ENCODE measurements around the gene LANCL2. TPM values are rescaled to one million over a fixed set of nuclear protein-coding genes. Genes with fewer than 3 reads are reported as not detected.

Gene LANCL2
- total RNA-seq, 1 experiment from 2014 or later = 18.5 TPM

DNA sequence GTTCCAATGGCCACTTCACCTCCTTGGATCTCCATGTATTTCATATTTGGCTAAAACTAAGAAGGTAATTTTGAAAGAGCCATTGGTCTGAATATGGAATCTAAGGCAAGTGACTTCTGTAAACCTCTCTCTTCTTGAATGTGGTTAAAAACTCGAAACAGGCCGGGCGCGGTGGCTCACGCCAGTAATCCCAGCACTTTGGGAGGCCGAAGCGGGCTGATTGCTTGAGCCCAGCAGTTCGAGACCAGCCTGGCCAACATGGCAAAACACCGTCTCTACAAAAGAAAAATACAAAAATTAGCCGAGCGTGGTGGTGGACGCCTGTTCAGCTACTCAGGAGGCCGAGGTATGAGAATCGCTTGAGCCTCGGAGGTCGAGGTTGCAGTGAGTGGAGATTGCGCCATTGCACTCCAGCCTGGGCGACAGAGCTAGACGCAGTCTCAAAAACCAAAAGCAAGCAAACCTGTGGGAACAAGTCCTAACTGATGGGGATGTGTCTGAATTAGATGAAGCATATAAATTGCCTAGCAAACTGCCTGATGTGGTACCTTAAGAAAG lies 2.2 kb downstream of the LANCL2 start:
- no peaks in the 10 kb centered on the region for H3K27me3 Mint-ChIP-seq (ENCODE audit: insufficient read depth, unreplicated experiment)
- Histone ChIP-seq H3K4me1 (no peaks in the 10 kb centered on the region; the same call in 1 of the 2 replicates), H3K36me3 (ENCODE audit: control insufficient read depth, insufficient read depth, low read length) (no peaks in the 10 kb centered on the region), H3K4me3 (ENCODE audit: low read depth, low read length) (peak overlapping the region; percentile 73), H3K9me3 (no peaks in the 10 kb centered on the region), H3K27me3 (replicated peaks; ENCODE audit: control insufficient read depth, insufficient read depth, low read length) (no peaks in the 10 kb centered on the region)
- ChIA-PET CTCF (no interaction called here), POLR2A (no interaction called here)
- TF ChIP-seq, protein P1, sequence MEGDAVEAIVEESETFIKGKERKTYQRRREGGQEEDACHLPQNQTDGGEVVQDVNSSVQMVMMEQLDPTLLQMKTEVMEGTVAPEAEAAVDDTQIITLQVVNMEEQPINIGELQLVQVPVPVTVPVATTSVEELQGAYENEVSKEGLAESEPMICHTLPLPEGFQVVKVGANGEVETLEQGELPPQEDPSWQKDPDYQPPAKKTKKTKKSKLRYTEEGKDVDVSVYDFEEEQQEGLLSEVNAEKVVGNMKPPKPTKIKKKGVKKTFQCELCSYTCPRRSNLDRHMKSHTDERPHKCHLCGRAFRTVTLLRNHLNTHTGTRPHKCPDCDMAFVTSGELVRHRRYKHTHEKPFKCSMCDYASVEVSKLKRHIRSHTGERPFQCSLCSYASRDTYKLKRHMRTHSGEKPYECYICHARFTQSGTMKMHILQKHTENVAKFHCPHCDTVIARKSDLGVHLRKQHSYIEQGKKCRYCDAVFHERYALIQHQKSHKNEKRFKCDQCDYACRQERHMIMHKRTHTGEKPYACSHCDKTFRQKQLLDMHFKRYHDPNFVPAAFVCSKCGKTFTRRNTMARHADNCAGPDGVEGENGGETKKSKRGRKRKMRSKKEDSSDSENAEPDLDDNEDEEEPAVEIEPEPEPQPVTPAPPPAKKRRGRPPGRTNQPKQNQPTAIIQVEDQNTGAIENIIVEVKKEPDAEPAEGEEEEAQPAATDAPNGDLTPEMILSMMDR (IDR thresholded peaks at IDR 0.05; ENCODE audit: insufficient read depth in 1 of 2, low read depth in 1 of 2, low read length in 1 of 2, severe bottlenecking in 1 of 2, unreplicated experiment in 1 of 2) = no peak
- no TSS peak for BruUV-seq (replicated peaks)
- H3K9me3 Mint-ChIP-seq (ENCODE audit: unreplicated experiment) = no peaks in the 10 kb centered on the region
- peaks cover 18% of the 10 kb centered on the region for H3K36me3 Mint-ChIP-seq (ENCODE audit: insufficient read depth, unreplicated experiment)
- peak overlapping the region; percentile 99 for H3K27ac Mint-ChIP-seq (ENCODE audit: unreplicated experiment)
- H3K4me1 Mint-ChIP-seq (ENCODE audit: low read depth, unreplicated experiment) = peaks cover 13% of the 10 kb centered on the region
- intact Hi-C loops (cut with micrococcal nuclease; ENCODE audit: unreplicated experiment) = loop anchor here (10.0 kb wide), 1 partner anchor 593 kb away; no protein-coding TSS in a partner anchor
- peak overlapping the region; percentile 98 for H3K4me3 Mint-ChIP-seq (ENCODE audit: unreplicated experiment)
- DNase-seq = no peak

DNA sequence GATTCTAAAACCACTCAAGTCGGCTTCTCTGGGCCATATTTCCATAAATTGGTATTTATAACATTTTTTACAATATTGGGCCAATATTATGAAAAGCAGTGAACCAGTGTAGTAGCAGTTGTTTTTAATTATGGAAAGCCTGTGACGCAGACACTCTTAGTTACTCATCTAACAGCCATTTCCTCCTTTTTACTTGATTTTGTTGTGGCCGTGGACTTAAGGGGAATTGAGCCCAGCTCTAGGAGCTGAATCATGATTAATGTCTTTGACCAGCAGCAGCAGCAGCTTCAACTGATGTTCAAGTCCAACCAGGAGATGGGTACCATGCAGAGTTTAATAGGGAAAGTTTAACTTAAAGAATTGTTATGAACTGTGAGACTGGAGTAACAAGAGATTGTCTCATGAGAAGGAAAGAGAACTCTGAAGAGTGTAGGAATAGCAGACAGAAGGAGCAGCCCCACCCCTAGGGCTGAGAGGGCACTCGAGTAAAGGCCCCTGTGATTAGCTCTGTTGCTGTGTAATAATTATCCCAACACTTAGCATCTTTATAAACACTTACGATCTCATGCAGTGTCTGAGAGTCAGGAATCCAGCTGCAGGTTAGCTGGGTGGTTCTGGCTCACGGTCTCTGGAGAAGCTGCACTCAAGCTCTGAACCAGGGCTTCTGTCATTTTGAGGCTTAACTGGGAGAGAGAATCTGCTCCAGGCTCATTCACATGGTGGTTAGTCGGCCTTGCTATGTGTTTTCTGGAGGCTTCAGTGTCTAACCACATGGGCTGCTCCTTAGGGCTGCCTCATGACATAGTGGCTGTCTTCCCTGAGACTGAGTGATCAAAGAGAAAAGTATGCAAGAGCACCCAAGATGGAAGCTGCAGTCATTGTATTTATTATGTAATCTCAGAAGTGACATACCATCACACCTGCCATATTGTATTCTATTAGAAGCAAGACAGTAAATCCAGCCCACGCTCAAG lies 4.6 kb downstream of the LANCL2 start:
- intact Hi-C loops (cut with micrococcal nuclease; ENCODE audit: unreplicated experiment) = loop anchor here (10.0 kb wide), 1 partner anchor 595 kb away; no protein-coding TSS in a partner anchor
- Mint-ChIP-seq H3K27me3 (ENCODE audit: insufficient read depth, unreplicated experiment) (no peaks in the 10 kb centered on the region), H3K9me3 (ENCODE audit: unreplicated experiment) (no peaks in the 10 kb centered on the region), H3K4me3 (ENCODE audit: unreplicated experiment) (no peak overlapping the region), H3K36me3 (ENCODE audit: insufficient read depth, unreplicated experiment) (peaks cover 18% of the 10 kb centered on the region), H3K4me1 (ENCODE audit: low read depth, unreplicated experiment) (peaks cover 4% of the 10 kb centered on the region), H3K27ac (ENCODE audit: unreplicated experiment) (no peak overlapping the region)
- Histone ChIP-seq H3K36me3 (ENCODE audit: control insufficient read depth, insufficient read depth, low read length) (no peaks in the 10 kb centered on the region), H3K9me3 (no peaks in the 10 kb centered on the region), H3K27me3 (replicated peaks; ENCODE audit: control insufficient read depth, insufficient read depth, low read length) (no peaks in the 10 kb centered on the region), H3K4me1 (no peaks in the 10 kb centered on the region; the same call in 1 of the 2 replicates), H3K4me3 (ENCODE audit: low read depth, low read length) (no peak overlapping the region)
- BruUV-seq (replicated peaks) = no TSS peak
- ChIA-PET POLR2A (no interaction called here), CTCF (interaction anchor here (0.6 kb wide), 1 partner anchor 680 kb away, joined by 5 read pairs; no protein-coding TSS in a partner anchor)
- TF ChIP-seq, protein P1 (IDR thresholded peaks at IDR 0.05; ENCODE audit: insufficient read depth in 1 of 2, low read depth in 1 of 2, low read length in 1 of 2, severe bottlenecking in 1 of 2, unreplicated experiment in 1 of 2) = no peak
- DNase-seq = no peak

DNA sequence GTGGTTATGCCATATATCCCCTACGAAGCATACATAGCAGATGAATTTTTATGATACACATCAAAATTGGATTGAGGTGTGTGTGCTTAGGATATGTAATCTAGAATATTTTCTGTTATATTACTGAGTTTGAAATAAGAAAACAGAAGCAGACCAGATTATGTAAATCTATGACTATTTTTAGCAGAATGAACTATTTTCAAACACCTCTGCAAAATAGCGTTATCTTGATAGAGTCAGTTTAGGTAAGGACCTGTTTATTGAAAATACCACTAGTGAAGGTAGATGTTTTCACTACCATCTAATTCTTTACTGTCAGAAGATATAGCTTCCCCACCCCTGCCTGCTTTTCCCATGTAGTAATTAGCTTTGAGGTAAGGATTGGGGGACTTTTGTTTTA lies 9.1 kb downstream of the LANCL2 start:
- no peak for DNase-seq
- Histone ChIP-seq H3K4me1 (no peaks in the 10 kb centered on the region), H3K4me3 (ENCODE audit: low read depth, low read length) (no peak overlapping the region), H3K36me3 (ENCODE audit: control insufficient read depth, insufficient read depth, low read length) (no peaks in the 10 kb centered on the region), H3K27me3 (replicated peaks; ENCODE audit: control insufficient read depth, insufficient read depth, low read length) (no peaks in the 10 kb centered on the region), H3K9me3 (no peaks in the 10 kb centered on the region)
- no peaks in the 10 kb centered on the region for H3K4me1 Mint-ChIP-seq (ENCODE audit: low read depth, unreplicated experiment)
- H3K4me3 Mint-ChIP-seq (ENCODE audit: unreplicated experiment) = no peak overlapping the region
- POLR2A ChIA-PET = no interaction called here
- no peaks in the 10 kb centered on the region for H3K27me3 Mint-ChIP-seq (ENCODE audit: insufficient read depth, unreplicated experiment)
- no TSS peak for BruUV-seq (replicated peaks)
- H3K27ac Mint-ChIP-seq (ENCODE audit: unreplicated experiment) = no peak overlapping the region
- intact Hi-C loops (cut with micrococcal nuclease; ENCODE audit: unreplicated experiment) = no loop called here
- no peaks in the 10 kb centered on the region for H3K36me3 Mint-ChIP-seq (ENCODE audit: insufficient read depth, unreplicated experiment)
- TF ChIP-seq, protein P1 (IDR thresholded peaks at IDR 0.05; ENCODE audit: insufficient read depth in 1 of 2, low read depth in 1 of 2, low read length in 1 of 2, severe bottlenecking in 1 of 2, unreplicated experiment in 1 of 2) = no peak
- CTCF ChIA-PET = no interaction called here
- no peaks in the 10 kb centered on the region for H3K9me3 Mint-ChIP-seq (ENCODE audit: unreplicated experiment)
